ENCODE results near the gene PPP2R5B.

DNA sequence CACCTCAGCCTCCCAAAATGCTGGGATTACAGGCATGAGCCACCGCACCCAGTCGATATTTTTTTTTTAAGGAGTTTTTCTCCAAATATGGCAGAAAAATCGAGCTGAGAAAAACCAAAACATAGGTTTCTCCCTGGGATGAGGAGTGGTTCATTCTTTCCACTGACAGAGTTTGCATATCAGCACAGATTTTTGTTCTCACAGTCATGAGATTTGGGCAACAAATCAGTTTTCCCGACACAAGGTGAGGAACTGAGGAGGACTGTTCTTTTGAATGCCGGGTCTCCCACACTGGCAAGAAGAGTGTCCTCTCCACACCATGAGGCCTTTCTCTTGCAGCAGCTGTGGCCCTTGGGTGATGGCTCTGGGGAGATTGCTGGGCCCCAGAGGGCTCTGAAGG lies 42.2 kb upstream of the PPP2R5B start:
- TF ChIP-seq POLR2A (IDR thresholded peaks at IDR 0.05): no peak
- TF ChIP-seq, protein P1, sequence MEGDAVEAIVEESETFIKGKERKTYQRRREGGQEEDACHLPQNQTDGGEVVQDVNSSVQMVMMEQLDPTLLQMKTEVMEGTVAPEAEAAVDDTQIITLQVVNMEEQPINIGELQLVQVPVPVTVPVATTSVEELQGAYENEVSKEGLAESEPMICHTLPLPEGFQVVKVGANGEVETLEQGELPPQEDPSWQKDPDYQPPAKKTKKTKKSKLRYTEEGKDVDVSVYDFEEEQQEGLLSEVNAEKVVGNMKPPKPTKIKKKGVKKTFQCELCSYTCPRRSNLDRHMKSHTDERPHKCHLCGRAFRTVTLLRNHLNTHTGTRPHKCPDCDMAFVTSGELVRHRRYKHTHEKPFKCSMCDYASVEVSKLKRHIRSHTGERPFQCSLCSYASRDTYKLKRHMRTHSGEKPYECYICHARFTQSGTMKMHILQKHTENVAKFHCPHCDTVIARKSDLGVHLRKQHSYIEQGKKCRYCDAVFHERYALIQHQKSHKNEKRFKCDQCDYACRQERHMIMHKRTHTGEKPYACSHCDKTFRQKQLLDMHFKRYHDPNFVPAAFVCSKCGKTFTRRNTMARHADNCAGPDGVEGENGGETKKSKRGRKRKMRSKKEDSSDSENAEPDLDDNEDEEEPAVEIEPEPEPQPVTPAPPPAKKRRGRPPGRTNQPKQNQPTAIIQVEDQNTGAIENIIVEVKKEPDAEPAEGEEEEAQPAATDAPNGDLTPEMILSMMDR (IDR thresholded peaks at IDR 0.05): no peak
- TF ChIP-seq EP300 (IDR thresholded peaks at IDR 0.05): no peak
